Measurements from ENCODE around the gene CAST. TPM values are rescaled to one million over a fixed set of nuclear protein-coding genes. Genes with fewer than 3 reads are reported as not detected.

CAST gene
- total and polyA plus RNA-seq, 2 donors from 2014 or later = 83.2 to 282 TPM

DNA sequence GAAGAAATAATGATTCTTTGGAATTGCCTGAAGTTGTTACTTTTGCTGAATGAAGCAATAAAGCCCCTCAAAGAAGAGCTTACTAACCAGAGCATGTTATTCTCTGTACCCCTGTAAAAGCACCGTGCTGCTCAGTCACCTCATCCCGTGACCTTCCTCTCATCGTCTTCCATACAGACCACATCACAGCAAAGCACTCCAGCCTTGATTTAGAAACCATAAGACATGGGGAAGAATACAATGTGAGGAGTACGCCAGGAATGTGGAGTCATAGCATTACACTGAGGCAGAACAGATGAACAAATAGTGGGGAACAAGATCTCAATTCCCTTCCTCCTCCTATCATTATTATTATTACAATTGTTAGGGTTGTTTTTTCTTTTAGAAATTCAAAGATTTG is 96.4 kb downstream of the CAST start:
- DNase-seq (no peak), FAIRE-seq (no peak)
- no peak overlapping the region for H3K9ac ChIP-seq (ENCODE audit: low read length in 3 of 3)
- no peak overlapping the region for H3K27ac ChIP-seq (ENCODE audit: low read depth in 2 of 2, low read length in 2 of 2)
- H3K4me3 ChIP-seq (ENCODE audit: low read length in 3 of 3) = no peak overlapping the region
- no peaks in the 10 kb centered on the region for H3K27me3 ChIP-seq (ENCODE audit: control insufficient read depth, insufficient read depth, low read length)
- H3K36me3 ChIP-seq (ENCODE audit: control insufficient read depth in 2 of 3, insufficient read depth in 3 of 3, low read length in 3 of 3) = peaks cover 12 to 38% (median 29%) of the 10 kb centered on the region in 3 donors
- no peaks in the 10 kb centered on the region for H3K4me1 ChIP-seq (ENCODE audit: control insufficient read depth in 2 of 3, insufficient read depth in 2 of 3, low read depth in 1 of 3, low read length in 3 of 3)
- no peaks in the 10 kb centered on the region for H3K9me3 ChIP-seq (ENCODE audit: control insufficient read depth in 2 of 3, insufficient read depth in 1 of 3, low read length in 3 of 3)
- TF ChIP-seq, protein P1, sequence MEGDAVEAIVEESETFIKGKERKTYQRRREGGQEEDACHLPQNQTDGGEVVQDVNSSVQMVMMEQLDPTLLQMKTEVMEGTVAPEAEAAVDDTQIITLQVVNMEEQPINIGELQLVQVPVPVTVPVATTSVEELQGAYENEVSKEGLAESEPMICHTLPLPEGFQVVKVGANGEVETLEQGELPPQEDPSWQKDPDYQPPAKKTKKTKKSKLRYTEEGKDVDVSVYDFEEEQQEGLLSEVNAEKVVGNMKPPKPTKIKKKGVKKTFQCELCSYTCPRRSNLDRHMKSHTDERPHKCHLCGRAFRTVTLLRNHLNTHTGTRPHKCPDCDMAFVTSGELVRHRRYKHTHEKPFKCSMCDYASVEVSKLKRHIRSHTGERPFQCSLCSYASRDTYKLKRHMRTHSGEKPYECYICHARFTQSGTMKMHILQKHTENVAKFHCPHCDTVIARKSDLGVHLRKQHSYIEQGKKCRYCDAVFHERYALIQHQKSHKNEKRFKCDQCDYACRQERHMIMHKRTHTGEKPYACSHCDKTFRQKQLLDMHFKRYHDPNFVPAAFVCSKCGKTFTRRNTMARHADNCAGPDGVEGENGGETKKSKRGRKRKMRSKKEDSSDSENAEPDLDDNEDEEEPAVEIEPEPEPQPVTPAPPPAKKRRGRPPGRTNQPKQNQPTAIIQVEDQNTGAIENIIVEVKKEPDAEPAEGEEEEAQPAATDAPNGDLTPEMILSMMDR (IDR thresholded peaks at IDR 0.05; ENCODE audit: borderline replicate concordance, extremely low read depth, insufficient read depth) = no peak
- intact Hi-C loops (cut with DNase I) = no loop called here

DNA sequence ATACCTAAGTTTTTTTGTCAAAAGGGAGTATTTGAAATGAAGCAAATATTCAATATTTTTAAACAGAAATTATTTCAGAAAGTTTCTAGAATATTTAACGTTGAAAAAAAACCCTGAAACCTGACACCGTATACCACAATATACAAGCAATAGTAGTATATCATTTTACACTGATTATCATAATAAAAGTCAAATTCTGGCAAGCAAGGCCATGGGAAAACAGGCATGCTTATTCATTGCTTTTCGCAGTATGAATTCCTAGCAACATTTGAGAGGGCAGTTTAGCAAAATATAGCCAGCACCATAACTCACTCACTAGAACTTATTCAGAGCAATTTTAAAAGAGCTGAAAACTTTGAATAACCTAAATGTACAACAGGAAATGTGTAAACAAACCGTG is 99.4 kb downstream of the CAST start:
- no peaks in the 10 kb centered on the region for H3K9me3 ChIP-seq (ENCODE audit: control insufficient read depth in 2 of 3, insufficient read depth in 1 of 3, low read length in 3 of 3)
- H3K36me3 ChIP-seq (ENCODE audit: control insufficient read depth in 2 of 3, insufficient read depth in 3 of 3, low read length in 3 of 3) = peaks cover 4 to 43% (median 32%) of the 10 kb centered on the region in 3 donors
- no peaks in the 10 kb centered on the region for H3K27me3 ChIP-seq (ENCODE audit: control insufficient read depth, insufficient read depth, low read length)
- TF ChIP-seq, protein P1 (IDR thresholded peaks at IDR 0.05; ENCODE audit: borderline replicate concordance, extremely low read depth, insufficient read depth) = no peak
- no peaks in the 10 kb centered on the region for H3K4me1 ChIP-seq (ENCODE audit: control insufficient read depth in 2 of 3, insufficient read depth in 2 of 3, low read depth in 1 of 3, low read length in 3 of 3)
- FAIRE-seq = no peak
- H3K4me3 ChIP-seq (ENCODE audit: low read length in 3 of 3) = no peak overlapping the region
- H3K27ac ChIP-seq (ENCODE audit: low read depth in 2 of 2, low read length in 2 of 2) = no peak overlapping the region
- intact Hi-C loops (cut with DNase I) = no loop called here
- DNase-seq = no peak
- H3K9ac ChIP-seq (ENCODE audit: low read length in 3 of 3) = no peak overlapping the region

DNA sequence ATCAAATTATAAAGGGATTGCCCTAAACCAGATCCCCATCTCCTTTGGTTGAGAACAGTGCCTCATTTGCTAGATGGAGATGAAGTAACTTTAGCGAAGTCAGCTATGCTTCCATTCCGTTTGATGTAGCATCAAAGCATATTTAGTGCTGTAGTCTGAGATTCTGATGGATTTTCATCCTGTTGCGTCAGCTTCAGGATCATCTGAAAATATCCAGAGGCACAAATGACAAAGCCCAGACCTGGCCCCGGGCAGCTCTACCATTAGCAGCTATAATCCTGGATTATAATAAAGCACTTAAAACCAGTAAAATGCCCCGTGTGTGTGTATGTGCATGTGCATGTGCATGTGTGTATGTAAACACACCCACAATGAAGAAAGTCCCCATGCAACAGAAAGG is 100.8 kb downstream of the CAST start:
- Histone ChIP-seq H3K27me3 (ENCODE audit: control insufficient read depth, insufficient read depth, low read length) (no peaks in the 10 kb centered on the region), H3K9me3 (ENCODE audit: control insufficient read depth in 2 of 3, insufficient read depth in 1 of 3, low read length in 3 of 3) (no peaks in the 10 kb centered on the region), H3K4me1 (ENCODE audit: control insufficient read depth in 2 of 3, insufficient read depth in 2 of 3, low read depth in 1 of 3, low read length in 3 of 3) (no peaks in the 10 kb centered on the region), H3K27ac (ENCODE audit: low read depth in 2 of 2, low read length in 2 of 2) (no peak overlapping the region), H3K4me3 (ENCODE audit: low read length in 3 of 3) (no peak overlapping the region), H3K36me3 (ENCODE audit: control insufficient read depth in 2 of 3, insufficient read depth in 3 of 3, low read length in 3 of 3) (peaks cover 4 to 47% (median 36%) of the 10 kb centered on the region in 3 donors), H3K9ac (ENCODE audit: low read length in 3 of 3) (no peak overlapping the region)
- TF ChIP-seq, protein P1 (IDR thresholded peaks at IDR 0.05; ENCODE audit: borderline replicate concordance, extremely low read depth, insufficient read depth) = no peak
- intact Hi-C loops (cut with DNase I) = no loop called here
- no peak for DNase-seq
- no peak for FAIRE-seq

DNA sequence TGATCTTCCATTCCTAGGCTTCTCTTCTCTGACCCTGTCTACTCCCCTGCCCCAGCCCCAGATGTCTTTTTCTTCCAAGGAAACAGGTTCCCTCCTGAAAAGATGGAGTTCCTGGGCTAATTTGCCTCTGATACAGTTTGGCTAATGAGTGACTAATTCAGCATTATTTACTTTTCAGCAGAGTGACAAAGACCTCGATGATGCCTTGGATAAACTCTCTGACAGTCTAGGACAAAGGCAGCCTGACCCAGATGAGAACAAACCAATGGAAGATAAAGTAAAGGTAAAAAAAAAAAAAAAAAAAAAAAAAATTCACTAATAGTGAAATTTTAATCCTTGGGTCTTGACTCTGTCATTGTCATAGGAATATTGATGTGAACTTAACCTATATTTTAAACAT is 102.9 kb downstream of the CAST start:
- Histone ChIP-seq H3K9me3 (ENCODE audit: control insufficient read depth in 2 of 3, insufficient read depth in 1 of 3, low read length in 3 of 3) (no peaks in the 10 kb centered on the region), H3K4me1 (ENCODE audit: control insufficient read depth in 2 of 3, insufficient read depth in 2 of 3, low read depth in 1 of 3, low read length in 3 of 3) (no peaks in the 10 kb centered on the region), H3K27ac (ENCODE audit: low read depth in 2 of 2, low read length in 2 of 2) (no peak overlapping the region), H3K36me3 (ENCODE audit: control insufficient read depth in 2 of 3, insufficient read depth in 3 of 3, low read length in 3 of 3) (peaks cover 14 to 59% (median 41%) of the 10 kb centered on the region in 3 donors), H3K9ac (ENCODE audit: low read length in 3 of 3) (no peak overlapping the region), H3K4me3 (ENCODE audit: low read length in 3 of 3) (no peak overlapping the region), H3K27me3 (ENCODE audit: control insufficient read depth, insufficient read depth, low read length) (no peaks in the 10 kb centered on the region)
- FAIRE-seq (no peak), DNase-seq (no peak)
- intact Hi-C loops (cut with DNase I) = no loop called here
- TF ChIP-seq, protein P1 (IDR thresholded peaks at IDR 0.05; ENCODE audit: borderline replicate concordance, extremely low read depth, insufficient read depth) = no peak
